Keratinocyte (primary cell): ENCODE measurements around the gene PAGE5. TPM values are rescaled to one million over a fixed set of nuclear protein-coding genes. Genes with fewer than 3 reads are reported as not detected.

Source experiments
- DNase-seq: peaks from one replicate; pipeline ENCODE4 v3.0.0-alpha.2; 2011; ENCODE audit warnings: low read depth, missing footprints, low spot score
- FAIRE-seq: peaks from 2 replicates; lab custom pipeline; 2011; peaks lifted over from hg19 to GRCh38; lab: Jason Lieb, UNC
- H2AFZ ChIP-seq: 2 replicates; pipeline ENCODE4 v1.6.0; 2012; ENCODE audit warnings: low read length, control low read depth, inconsistent platforms; ENCODE audit not compliant: control insufficient read depth
- H3K27ac ChIP-seq: 2 replicates; pipeline ENCODE4 v1.5.1; 2011; ENCODE audit warnings: low read length; ENCODE audit not compliant: control insufficient read depth, insufficient read depth
- H3K27me3 ChIP-seq: 3 replicates; pipeline ENCODE4 v1.6.0; 2011; ENCODE audit warnings: low read length; ENCODE audit not compliant: control insufficient read depth, insufficient read depth; ENCODE audit errors: extremely low read depth
- H3K36me3 ChIP-seq, 2 experiments: 2 replicates in 1 of 2; 3 replicates in 1 of 2; pipeline ENCODE4 v1.5.1; 2011; ENCODE audit warnings: low read length in 2 of 2, mild to moderate bottlenecking in 1 of 2; ENCODE audit not compliant: control insufficient read depth in 2 of 2, insufficient read depth in 2 of 2; ENCODE audit errors: extremely low read depth in 1 of 2
- H3K4me1 ChIP-seq: 3 replicates; pipeline ENCODE4 v1.5.1; 2011; ENCODE audit warnings: low read length; ENCODE audit not compliant: control insufficient read depth, insufficient read depth; ENCODE audit errors: extremely low read depth
- H3K4me2 ChIP-seq: 3 replicates; pipeline ENCODE4 v1.6.0; 2011; ENCODE audit warnings: low read depth, low read length; ENCODE audit not compliant: control insufficient read depth, insufficient read depth; ENCODE audit errors: extremely low read depth
- H3K4me3 ChIP-seq, 3 experiments: fragments of 200-600 bp in 1 of 3; sonication (generic) in 1 of 3; 2 replicates in 2 of 3; 3 replicates in 1 of 3; pipeline ENCODE4 v1.5.1; 2011 to 2016; ENCODE audit warnings: low read length in 3 of 3, mild to moderate bottlenecking in 3 of 3, control low read depth in 2 of 3, inconsistent platforms in 1 of 3, low read depth in 1 of 3, mixed read lengths in 1 of 3, mixed run types in 1 of 3, moderate library complexity in 1 of 3; ENCODE audit not compliant: control insufficient read depth in 2 of 3, insufficient read depth in 2 of 3; ENCODE audit errors: extremely low read depth in 1 of 3
- H3K79me2 ChIP-seq: 2 replicates; pipeline ENCODE4 v1.6.0; 2012; ENCODE audit warnings: low read length; ENCODE audit not compliant: control insufficient read depth, insufficient read depth
- H3K9ac ChIP-seq: 3 replicates; pipeline ENCODE4 v1.6.0; 2011; ENCODE audit warnings: low read length; ENCODE audit not compliant: control insufficient read depth, insufficient read depth; ENCODE audit errors: extremely low read depth
- H3K9me1 ChIP-seq: 3 replicates; pipeline ENCODE4 v1.6.0; 2011; ENCODE audit warnings: low read length; ENCODE audit not compliant: control insufficient read depth, insufficient read depth; ENCODE audit errors: extremely low read depth
- H3K9me3 ChIP-seq: 2 replicates; pipeline ENCODE4 v1.5.1; 2012; ENCODE audit warnings: low read depth, low read length; ENCODE audit not compliant: control insufficient read depth
- H4K20me1 ChIP-seq: 3 replicates; pipeline ENCODE4 v1.6.0; 2011; ENCODE audit warnings: low read length; ENCODE audit not compliant: control insufficient read depth, insufficient read depth; ENCODE audit errors: extremely low read depth
- CTCF ChIP-seq, 3 experiments: IDR thresholded peaks in 1 of 3; conservative IDR thresholded peaks in 1 of 3; optimal IDR thresholded peaks in 1 of 3; 2 replicates in 2 of 3; 3 replicates in 1 of 3; pipeline versions ENCODE3 to v1.5.1; 2011; ENCODE audit warnings: low read length in 3 of 3, mild to moderate bottlenecking in 3 of 3, moderate library complexity in 2 of 3, control low read depth in 1 of 3, inconsistent platforms in 1 of 3; ENCODE audit not compliant: insufficient read depth in 2 of 3; ENCODE audit errors: extremely low read depth in 1 of 3
- EZH2 ChIP-seq: IDR thresholded peaks from one replicate; pipeline ENCODE4 v1.6.1; 2012; ENCODE audit warnings: inconsistent platforms, mild to moderate bottlenecking, low read length, moderate library complexity
- dilution Hi-C: fragments of 300-500 bp; cut with MboI; formaldehyde crosslinking; loops from one replicate; pipeline ENCODE4 v1.7.0; 2020; ENCODE audit warnings: low sequenced_read_pairs; ENCODE audit not compliant: extremely low pct_ligation_motif_present
- polyA plus RNA-seq, 5 experiments: library from polyadenylated mRNA; depleted of rRNA in 3 of 5; stranded (reverse) in 3 of 5; stranded (forward) in 1 of 5; unstranded in 1 of 5; fragments of >200 nt; gene quantifications; 1 replicate in 1 of 5; 2 replicates in 3 of 5; 3 replicates in 1 of 5; pipeline versions ENCODE4 v1.2.1 to v1.2.3, GENCODE V29; 2011 to 2012; ENCODE audit warnings: missing spikeins in 2 of 5, low read depth in 1 of 5, low replicate concordance in 1 of 5

PAGE5 gene
- polyA plus RNA-seq, 1 donor (not counting 4 experiments of a cell fraction or from before 2014, with no cell fraction given), result not detected

- TF ChIP-seq CTCF (optimal IDR thresholded peaks at IDR 0.05 in 1 of 3, IDR thresholded peaks at IDR 0.05 in 1 of 3, conservative IDR thresholded peaks at IDR 0.05 in 1 of 3; ENCODE audit: extremely low read depth in 1 of 3, insufficient read depth in 2 of 3, low read length in 3 of 3), result no peak
- no peak for TF ChIP-seq EZH2
- Histone ChIP-seq H3K27me3 (no peaks in the 10 kb centered on the region), H3K9ac (no peak overlapping the region), H3K27ac (no peak overlapping the region), H3K9me3 (no peaks in the 10 kb centered on the region), H3K79me2 (no peaks in the 10 kb centered on the region), H2AFZ (no peak overlapping the region), H4K20me1 (no peaks in the 10 kb centered on the region), H3K4me1 (no peaks in the 10 kb centered on the region), H3K4me2 (no peak overlapping the region), H3K36me3 (no peaks in the 10 kb centered on the region), H3K4me3 (no peak overlapping the region), H3K9me1 (no peaks in the 10 kb centered on the region)
- no peak for DNase-seq
- FAIRE-seq, result no peak
- dilution Hi-C loops, result no loop called here
Observed at GRCh38 chrX:55253528-55253927, 33.4 kb downstream of the PAGE5 start.

- TF ChIP-seq EZH2, result no peak
- no peak for TF ChIP-seq CTCF (optimal IDR thresholded peaks at IDR 0.05 in 1 of 3, IDR thresholded peaks at IDR 0.05 in 1 of 3, conservative IDR thresholded peaks at IDR 0.05 in 1 of 3; ENCODE audit: extremely low read depth in 1 of 3, insufficient read depth in 2 of 3, low read length in 3 of 3)
- Histone ChIP-seq H3K9ac (no peak overlapping the region), H3K4me3 (no peak overlapping the region), H3K27me3 (no peaks in the 10 kb centered on the region), H3K9me3 (peaks cover 2% of the 10 kb centered on the region), H2AFZ (no peak overlapping the region), H3K4me1 (no peaks in the 10 kb centered on the region), H4K20me1 (no peaks in the 10 kb centered on the region), H3K4me2 (no peak overlapping the region), H3K9me1 (no peaks in the 10 kb centered on the region), H3K36me3 (no peaks in the 10 kb centered on the region), H3K79me2 (no peaks in the 10 kb centered on the region), H3K27ac (no peak overlapping the region)
- dilution Hi-C loops, result no loop called here
- FAIRE-seq (no peak), DNase-seq (no peak)
Observed at GRCh38 chrX:55260806-55261205, 40.7 kb downstream of the PAGE5 start.
